PC-3 (cell line): ENCODE results near the gene OR4E2.

Source experiments
- EZH2 ChIP-seq: fragments of 300-600 bp; sonication (generic); IDR thresholded peaks from one replicate; pipeline ENCODE4 v1.6.1; 2017; ENCODE audit warnings: antibody characterized with exemption, mild to moderate bottlenecking, low read length; ENCODE audit not compliant: unreplicated experiment
- TF ChIP-seq, protein P1 (sequence below): fragments of 300-600 bp; sonication (generic); conservative IDR thresholded peaks from 2 replicates; pipeline ENCODE4 v1.5.1; 2017; ENCODE audit warnings: antibody characterized with exemption, low read depth, mild to moderate bottlenecking, low read length

DNA sequence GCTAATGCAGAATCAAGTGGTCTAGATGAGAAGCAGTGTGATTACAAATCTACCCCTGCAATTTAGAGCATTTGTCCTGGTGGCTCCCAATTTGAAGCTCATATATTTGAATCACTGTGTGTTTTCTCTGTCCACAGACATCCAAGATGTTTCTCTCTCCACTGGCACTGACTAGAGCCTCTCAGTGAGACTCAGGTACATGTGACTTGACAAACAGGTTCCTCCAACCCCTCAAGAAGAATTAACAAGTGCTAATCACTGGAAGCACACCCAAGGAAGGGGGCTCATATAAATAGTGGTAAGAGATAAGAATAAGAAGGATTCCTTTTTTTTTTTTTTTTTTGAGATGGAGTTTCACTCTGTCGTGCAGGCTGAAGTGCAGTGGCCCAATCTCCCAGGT is 39.4 kb upstream of the OR4E2 start:
- TF ChIP-seq, protein P1, sequence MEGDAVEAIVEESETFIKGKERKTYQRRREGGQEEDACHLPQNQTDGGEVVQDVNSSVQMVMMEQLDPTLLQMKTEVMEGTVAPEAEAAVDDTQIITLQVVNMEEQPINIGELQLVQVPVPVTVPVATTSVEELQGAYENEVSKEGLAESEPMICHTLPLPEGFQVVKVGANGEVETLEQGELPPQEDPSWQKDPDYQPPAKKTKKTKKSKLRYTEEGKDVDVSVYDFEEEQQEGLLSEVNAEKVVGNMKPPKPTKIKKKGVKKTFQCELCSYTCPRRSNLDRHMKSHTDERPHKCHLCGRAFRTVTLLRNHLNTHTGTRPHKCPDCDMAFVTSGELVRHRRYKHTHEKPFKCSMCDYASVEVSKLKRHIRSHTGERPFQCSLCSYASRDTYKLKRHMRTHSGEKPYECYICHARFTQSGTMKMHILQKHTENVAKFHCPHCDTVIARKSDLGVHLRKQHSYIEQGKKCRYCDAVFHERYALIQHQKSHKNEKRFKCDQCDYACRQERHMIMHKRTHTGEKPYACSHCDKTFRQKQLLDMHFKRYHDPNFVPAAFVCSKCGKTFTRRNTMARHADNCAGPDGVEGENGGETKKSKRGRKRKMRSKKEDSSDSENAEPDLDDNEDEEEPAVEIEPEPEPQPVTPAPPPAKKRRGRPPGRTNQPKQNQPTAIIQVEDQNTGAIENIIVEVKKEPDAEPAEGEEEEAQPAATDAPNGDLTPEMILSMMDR, result no peak
- TF ChIP-seq EZH2, result no peak
